ENCODE results near the gene GLI3.

GRCh38 chr7:42025635-42026375, 211.2 kb downstream of the GLI3 start:
- TF ChIP-seq EZH2 (IDR thresholded peaks at IDR 0.05; ENCODE audit: insufficient read depth, poor library complexity, severe bottlenecking) = no peak
- TF ChIP-seq EZH2phosphoT487 (IDR thresholded peaks at IDR 0.05; ENCODE audit: insufficient read depth, low read depth) = no peak

Data from GM23248 (cell line).